Thoracic aorta (tissue), 2 donors: Measurements from ENCODE around the gene CYP17A1. TPM values are rescaled to one million over a fixed set of nuclear protein-coding genes. Genes with fewer than 3 reads are reported as not detected.

Experiments
- ATAC-seq: fragments of 150-250 bp; one replicate; pipeline ENCODE4 v1.8.0; 2017; ENCODE audit warnings: low read depth; ENCODE audit not compliant: insufficient number of reproducible peaks, low FRiP score
- DNase-seq: peaks from one replicate; pipeline ENCODE4 v3.0.0-alpha.2; 2020; ENCODE audit warnings: low spot score
- H3K27ac ChIP-seq, 2 donors: fragments of 200-600 bp; sonication (generic); 1 replicate in 1 of 2; 2 replicates in 1 of 2; pipeline ENCODE4 v1.5.1; 2016; ENCODE audit warnings: mild to moderate bottlenecking in 2 of 2, moderate library complexity in 2 of 2
- H3K27me3 ChIP-seq: fragments of 200-600 bp; sonication (generic); replicated peaks from 2 replicates; pipeline ENCODE4 v1.6.0; 2016; ENCODE audit warnings: mild to moderate bottlenecking; ENCODE audit not compliant: insufficient read depth
- H3K36me3 ChIP-seq: fragments of 200-600 bp; sonication (generic); one replicate; pipeline ENCODE4 v1.5.1; 2016
- H3K4me1 ChIP-seq, 2 donors: fragments of 200-600 bp; sonication (generic); 1 replicate in 1 of 2; 2 replicates in 1 of 2; pipeline versions ENCODE4 v1.5.1 to v1.6.0; 2016; ENCODE audit warnings: low read depth in 2 of 2, mild to moderate bottlenecking in 1 of 2; ENCODE audit not compliant: control insufficient read depth in 1 of 2
- H3K4me3 ChIP-seq: fragments of 200-600 bp; sonication (generic); 2 replicates; pipeline ENCODE4 v1.5.1; 2016; ENCODE audit warnings: mild to moderate bottlenecking
- H3K9me3 ChIP-seq: fragments of 200-600 bp; sonication (generic); 2 replicates; pipeline ENCODE4 v1.5.1; 2016
- total RNA-seq, 2 donors: library from RNA; depleted of rRNA; stranded (reverse); fragments of >200 nt; gene quantifications; one replicate each; pipeline versions ENCODE4 v1.1.0 to v1.2.3, GENCODE V29; 2016
- TF ChIP-seq, protein P1 (sequence below): fragments of 200-600 bp; sonication (generic); IDR thresholded peaks from one replicate; pipeline ENCODE4 v1.5.1; 2019; ENCODE audit warnings: antibody characterized with exemption

CYP17A1 gene
- total RNA-seq, 2 donors from 2014 or later: 0.41 to 1.3 TPM

- Histone ChIP-seq H3K36me3 (peaks cover 27% of the 10 kb centered on the region), H3K27ac (peak overlapping the region; percentile 96 to 99), H3K4me1 (peaks cover 30 to 49% of the 10 kb centered on the region in 2 donors), H3K27me3 (no peaks in the 10 kb centered on the region), H3K4me3 (peak overlapping the region; percentile 44), H3K9me3 (no peaks in the 10 kb centered on the region)
- peak; percentile 50 for DNase-seq
- TF ChIP-seq, protein P1, sequence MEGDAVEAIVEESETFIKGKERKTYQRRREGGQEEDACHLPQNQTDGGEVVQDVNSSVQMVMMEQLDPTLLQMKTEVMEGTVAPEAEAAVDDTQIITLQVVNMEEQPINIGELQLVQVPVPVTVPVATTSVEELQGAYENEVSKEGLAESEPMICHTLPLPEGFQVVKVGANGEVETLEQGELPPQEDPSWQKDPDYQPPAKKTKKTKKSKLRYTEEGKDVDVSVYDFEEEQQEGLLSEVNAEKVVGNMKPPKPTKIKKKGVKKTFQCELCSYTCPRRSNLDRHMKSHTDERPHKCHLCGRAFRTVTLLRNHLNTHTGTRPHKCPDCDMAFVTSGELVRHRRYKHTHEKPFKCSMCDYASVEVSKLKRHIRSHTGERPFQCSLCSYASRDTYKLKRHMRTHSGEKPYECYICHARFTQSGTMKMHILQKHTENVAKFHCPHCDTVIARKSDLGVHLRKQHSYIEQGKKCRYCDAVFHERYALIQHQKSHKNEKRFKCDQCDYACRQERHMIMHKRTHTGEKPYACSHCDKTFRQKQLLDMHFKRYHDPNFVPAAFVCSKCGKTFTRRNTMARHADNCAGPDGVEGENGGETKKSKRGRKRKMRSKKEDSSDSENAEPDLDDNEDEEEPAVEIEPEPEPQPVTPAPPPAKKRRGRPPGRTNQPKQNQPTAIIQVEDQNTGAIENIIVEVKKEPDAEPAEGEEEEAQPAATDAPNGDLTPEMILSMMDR: no peak
- ATAC-seq: peak; percentile 76
Observed at GRCh38 chr10:102815790-102816549, 21.2 kb downstream of the CYP17A1 start.

GRCh38 chr10:102814873-102815661, 22.1 kb downstream of the CYP17A1 start:
- Histone ChIP-seq H3K36me3 (peaks cover 33% of the 10 kb centered on the region), H3K4me3 (peak overlapping the region; percentile 44), H3K4me1 (peaks cover 30 to 49% of the 10 kb centered on the region in 2 donors), H3K9me3 (no peaks in the 10 kb centered on the region), H3K27me3 (no peaks in the 10 kb centered on the region), H3K27ac (peak overlapping the region; percentile 96 to 99)
- peak; percentile 48 for ATAC-seq
- TF ChIP-seq, protein P1: peak; percentile 15
- DNase-seq: peak; percentile 84

DNA sequence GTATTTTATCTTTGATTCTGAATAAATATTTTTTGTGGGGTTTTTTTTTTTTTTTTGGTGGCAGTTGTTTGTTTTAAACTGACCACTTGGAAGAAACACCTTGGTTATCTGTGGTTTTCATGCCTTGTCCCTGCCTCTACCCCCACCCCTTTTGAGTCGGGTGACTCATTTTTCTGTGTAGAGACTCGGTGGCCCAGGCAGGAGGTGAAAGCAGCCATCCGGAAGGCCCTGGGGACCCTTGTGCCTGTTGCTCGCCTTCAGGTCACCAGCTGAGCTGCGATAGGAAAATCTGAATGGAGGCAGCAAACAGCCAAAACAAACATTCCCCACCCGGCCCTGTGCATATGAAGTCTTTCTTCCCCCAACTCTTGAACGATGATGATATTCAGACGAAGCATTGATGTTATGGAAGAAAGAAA, 22.8 kb downstream of the CYP17A1 start:
- ATAC-seq: no peak
- Histone ChIP-seq H3K27ac (peak overlapping the region; percentile 96 to 99), H3K4me3 (no peak overlapping the region), H3K9me3 (no peaks in the 10 kb centered on the region), H3K36me3 (peaks cover 38% of the 10 kb centered on the region), H3K27me3 (no peaks in the 10 kb centered on the region), H3K4me1 (peaks cover 30 to 49% of the 10 kb centered on the region in 2 donors)
- TF ChIP-seq, protein P1: no peak
- DNase-seq: no peak

- H3K27ac ChIP-seq: peak overlapping the region; percentile 96 to 99
- no peaks in the 10 kb centered on the region for H3K27me3 ChIP-seq
- H3K4me1 ChIP-seq: peaks cover 30 to 50% of the 10 kb centered on the region in 2 donors
- H3K4me3 ChIP-seq: no peak overlapping the region
- DNase-seq (no peak), ATAC-seq (no peak)
- no peaks in the 10 kb centered on the region for H3K9me3 ChIP-seq
- TF ChIP-seq, protein P1: no peak
- peaks cover 38% of the 10 kb centered on the region for H3K36me3 ChIP-seq
Observed at GRCh38 chr10:102813734-102814452, 23.3 kb downstream of the CYP17A1 start.
